Fibroblast of peridontal ligament (primary cell): ENCODE data around the gene ZNF200.
"Not testable (repeated sequence)": the region's sequence is repeated elsewhere in the genome, so short reads cannot be mapped to it uniquely, and the experiment has no call there.

Experiments used
- DNase-seq: peaks from one replicate; pipeline ENCODE4 v3.0.0-alpha.2; 2010; ENCODE audit errors: extremely low read depth

Gene ZNF200

DNA sequence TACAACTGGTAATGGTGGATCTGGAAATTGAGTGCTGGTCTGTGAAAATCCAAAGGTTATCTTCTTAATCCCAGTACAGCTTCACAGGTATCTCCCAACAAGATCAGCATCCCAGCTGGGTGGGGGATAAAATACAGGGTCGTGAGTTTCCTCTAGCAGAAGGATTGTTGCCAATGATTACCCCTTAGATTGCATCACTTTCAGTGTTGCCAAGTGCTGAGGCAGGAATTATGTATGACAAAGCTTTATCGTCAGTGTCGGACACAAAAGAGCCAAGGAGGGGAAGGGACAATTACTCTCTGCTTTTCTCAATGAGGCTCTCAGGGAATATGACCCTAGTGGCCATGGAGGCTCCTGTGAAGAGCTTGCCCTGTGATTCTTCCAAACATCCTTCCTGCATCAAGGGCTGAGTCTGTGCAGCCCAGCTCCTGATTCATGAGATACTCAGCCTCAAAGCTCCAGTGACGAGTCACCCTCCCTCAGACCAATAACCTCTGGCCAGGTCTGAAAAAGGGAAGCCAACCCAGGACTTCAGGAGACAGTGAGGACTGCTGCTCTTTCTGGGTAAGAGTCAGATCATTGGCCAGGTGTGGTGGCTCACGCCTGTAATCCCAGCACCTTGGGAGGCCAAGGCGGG is 31.9 kb downstream of the ZNF200 start:
- DNase-seq = no peak

DNA sequence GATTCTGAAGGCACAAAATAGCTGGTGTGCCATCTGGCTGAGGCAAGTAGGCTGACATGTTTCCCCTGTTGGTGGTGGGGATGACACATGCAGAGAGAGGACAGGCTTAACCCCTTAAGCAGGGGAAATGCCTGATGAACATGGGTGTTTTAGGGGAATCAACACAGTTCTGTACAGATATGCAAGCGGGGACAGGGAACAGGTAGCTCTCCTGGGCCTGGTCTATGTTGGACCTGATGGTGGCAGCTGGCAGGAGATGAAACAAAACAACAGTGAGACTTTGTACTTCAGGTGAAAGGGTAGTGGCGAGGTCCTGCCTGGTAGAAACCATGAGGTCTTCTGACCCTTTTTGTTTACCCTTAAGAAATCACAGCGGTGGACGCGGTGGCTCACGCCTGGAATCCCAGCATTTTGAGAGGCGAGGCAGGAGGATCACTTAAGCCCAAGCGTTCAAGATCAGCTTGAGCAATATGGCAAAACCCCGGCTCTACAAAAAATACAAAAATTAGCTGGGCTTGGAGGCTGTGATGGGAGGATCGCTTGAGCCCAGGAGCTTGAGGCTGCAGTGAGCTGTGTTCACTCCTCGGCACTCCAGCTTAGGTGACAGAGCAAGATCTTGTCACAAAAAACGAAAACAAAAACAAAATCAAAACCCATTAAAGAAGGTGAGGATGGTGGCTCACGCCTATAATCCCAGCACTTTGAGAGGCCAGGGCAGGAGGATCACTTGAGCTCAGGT is 36.5 kb downstream of the ZNF200 start:
- no peak for DNase-seq

DNA sequence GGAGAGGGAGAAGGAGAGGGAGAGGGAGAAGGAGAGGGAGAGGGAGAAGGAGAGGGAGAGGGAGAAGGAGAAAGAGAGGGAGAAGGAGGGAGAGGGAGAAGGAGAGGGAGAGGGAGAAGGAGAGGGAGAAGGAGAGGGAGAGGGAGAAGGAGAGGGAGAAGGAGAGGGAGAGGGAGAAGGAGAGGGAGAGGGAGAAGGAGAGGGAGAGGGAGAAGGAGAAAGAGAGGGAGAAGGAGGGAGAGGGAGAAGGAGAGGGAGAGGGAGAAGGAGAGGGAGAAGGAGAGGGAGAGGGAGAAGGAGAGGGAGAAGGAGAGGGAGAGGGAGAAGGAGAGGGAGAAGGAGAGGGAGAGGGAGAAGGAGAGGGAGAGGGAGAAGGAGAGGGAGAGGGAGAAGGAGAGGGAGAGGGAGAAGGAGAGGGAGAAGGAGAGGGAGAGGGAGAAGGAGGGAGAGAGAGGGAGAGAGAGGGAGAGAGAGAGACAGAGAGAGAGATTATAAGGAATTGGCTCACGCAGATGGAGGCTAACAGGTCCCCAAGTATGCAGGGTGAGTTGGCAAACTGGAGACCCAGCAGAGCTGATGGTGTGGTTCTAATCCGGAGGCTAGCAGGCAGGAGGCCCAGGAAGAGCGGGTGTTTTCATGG is 37.1 kb downstream of the ZNF200 start:
- DNase-seq = not testable (repeated sequence)

DNA sequence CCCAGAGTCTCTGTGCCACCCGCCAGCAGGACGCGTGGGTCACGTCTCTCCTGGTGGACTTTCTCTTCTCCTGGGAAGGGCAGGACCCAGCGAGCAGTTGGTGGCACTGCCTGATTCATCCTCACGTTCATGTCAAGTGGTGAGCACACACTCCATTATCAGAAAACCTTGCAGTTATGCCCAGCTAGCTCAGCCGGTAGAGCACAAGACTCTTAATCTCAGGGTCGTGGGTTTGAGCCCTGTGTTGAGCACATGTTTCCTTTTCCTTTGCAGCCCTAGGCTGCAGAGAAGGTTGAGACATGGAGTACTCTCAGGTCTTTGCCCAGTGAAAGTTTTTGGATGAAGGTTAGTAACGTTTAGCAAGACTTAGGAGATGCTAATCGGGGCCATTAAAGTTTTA is 39.0 kb downstream of the ZNF200 start:
- DNase-seq = no peak

DNA sequence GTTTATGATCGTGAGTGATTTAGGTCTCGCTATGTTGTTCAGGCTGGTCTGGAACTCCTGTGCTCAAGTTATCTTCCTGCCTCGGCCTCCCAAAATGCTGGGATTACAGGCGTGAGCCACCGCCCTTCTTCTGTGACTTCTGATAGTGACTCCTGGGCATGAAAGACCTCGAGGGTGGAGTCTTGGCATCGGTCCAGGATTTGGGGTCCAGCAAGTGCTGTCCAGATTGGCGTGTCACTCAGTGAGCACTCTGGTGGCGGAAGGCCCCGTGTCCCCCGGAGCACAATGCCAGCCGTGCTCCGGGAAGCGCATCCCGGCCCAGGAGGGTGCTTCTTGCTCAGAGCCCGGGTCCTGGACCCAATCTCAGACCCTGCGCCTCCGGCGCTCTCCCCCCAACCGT is 40.2 kb downstream of the ZNF200 start:
- no peak for DNase-seq

DNA sequence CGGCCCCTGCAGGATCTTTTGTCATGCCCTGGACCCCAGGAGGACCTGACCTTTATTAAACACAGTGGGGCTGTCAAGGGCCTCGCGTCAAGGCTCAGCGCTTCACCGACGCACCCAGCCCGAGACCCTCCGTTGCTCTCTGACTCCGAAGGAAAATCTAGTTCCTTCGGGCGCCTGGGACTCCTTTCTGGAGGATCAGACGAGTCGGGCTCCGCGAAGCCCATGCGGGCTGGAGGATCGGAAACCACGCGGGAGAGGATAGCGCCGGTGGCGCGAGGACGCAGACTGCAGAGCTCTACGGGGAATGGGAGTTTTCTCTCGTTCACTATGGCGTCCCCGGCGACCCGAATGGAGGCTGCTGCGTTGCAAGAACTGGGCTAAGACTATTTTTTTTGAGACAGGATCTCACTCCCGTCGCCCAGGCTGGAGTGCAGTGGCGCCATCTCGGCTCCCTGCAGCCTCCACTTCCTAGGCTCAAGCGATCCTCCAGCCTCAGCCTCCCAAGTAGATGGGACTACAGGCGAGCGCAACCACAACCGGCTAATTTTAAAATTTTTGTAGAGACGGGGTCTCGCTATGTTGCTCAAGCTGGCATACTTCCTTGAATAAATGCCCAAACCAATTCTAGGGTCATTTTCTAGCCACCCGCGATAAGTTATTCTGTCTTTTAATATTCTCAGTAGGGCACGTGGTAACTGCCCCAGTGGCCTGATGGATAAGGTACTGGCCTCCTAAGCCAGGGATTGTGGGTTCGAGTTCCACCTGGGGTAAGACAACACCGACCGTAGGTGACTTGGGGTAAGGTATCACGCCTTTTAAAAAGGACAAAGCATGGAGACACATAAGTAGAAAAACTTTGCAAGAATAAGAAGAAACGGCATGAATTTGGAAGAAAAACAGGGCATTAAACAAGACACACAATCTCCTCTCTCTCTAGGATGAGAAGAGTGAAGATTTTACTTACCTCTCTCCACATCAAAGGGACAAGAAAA is 41.4 kb downstream of the ZNF200 start:
- DNase-seq = no peak

DNA sequence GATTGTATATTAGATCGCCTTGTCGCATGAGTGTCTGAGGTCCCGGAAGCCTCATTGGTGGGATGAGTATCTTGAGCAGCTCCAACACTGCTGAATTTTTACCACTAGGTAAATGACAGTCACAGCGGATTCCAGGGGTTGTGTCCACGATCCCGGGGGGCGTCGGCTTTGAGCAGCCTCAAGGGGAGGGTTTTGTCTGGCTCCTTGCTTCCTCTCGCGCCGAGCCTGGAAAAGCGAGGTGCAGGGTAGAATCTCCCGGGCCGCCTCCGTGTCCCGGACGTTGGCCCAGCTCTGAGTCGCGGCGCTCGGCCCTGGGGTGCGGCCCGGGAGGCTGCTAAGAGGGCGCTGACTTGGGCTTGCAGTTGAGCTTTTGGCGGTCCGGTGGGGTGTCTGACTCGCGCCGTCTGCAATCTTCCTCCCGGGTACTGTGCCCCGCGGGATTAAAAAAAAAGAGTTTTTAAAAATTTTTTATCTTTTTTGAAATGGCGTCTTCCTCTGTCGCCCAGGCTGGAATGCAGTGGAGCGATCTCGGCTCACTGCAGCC is 42.4 kb downstream of the ZNF200 start:
- DNase-seq = no peak

DNA sequence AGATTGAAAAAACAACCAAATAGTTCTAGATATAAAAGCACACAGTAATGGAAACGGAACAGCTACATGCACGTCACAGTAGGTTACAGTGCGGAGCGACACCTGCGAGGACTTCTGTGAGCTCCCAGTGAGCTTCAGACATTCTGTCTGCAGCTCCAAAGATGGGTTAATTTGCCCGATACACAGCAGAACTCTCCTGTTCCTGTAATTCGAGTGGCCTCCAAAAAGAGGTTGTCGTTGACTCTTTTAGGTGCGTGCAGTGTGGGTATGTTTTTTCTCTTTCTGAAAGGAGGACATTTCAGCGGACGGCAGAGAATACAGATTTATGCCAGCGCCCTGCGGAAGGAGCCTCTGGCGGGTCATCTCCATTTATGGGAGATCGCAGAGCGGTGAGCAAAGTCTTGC is 44.0 kb downstream of the ZNF200 start:
- no peak for DNase-seq

DNA sequence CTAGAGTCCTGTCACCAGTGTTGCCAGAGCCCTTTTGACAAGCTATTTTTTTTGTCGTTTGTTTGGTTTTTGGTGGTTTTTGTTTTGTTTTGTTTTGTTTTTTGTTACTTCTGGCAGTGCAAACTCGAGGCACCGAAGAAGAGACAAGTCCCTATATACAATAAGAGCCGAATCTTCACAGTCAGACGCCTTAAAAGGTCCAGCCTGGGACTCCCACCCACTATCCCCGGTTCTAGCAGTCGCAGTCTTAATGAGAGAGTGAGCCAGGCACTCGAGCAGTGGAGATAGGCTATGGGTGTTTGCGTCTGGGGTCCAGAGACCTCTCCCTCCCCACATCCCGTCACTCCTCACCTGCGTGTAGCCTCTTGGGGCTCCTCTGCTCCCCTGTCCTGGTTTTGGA is 45.1 kb downstream of the ZNF200 start:
- no peak for DNase-seq

DNA sequence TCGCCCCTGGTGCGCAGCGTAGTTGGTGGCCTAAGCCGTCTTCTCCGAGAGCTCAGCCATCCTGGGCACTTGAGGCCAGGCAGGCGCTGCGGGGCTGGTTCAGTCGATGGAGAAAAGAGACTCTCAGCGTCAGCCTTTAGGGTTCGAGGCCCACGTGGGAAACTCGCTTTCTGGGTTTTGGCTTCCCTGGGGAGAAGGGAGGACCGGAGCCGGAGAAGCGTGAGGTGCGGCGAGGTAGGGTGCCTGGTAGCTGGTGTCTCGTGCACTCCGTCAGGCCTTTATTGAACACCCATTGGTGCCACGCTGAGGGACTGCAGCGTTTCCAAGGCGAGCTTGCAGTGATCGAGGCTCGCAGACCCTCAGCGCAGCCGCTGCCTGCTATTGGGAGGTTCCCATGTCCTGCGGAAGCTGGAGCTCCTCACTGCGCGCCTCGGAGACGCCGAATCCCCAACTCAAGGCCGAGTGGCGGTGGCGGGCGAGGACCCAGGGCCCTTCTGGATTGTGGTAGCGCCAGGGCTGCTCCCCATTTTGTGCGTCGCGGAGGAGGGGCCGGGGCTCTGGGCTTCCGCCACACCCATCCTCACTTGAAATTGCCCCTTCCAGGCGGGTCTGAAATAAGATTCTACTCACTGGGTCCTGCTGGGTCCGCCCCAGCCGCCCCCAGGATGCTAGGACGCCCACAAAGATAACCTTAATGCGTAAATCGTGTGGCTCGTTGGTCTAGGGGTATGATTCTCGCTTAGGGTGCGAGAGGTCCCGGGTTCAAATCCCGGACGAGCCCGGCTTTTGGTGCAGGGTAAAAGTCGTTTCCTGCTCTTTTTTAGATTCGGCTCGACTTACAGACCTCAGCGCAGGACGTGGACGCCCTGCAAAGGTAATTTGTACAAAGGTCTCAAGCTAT is 45.8 kb downstream of the ZNF200 start:
- DNase-seq = peak; percentile 53

DNA sequence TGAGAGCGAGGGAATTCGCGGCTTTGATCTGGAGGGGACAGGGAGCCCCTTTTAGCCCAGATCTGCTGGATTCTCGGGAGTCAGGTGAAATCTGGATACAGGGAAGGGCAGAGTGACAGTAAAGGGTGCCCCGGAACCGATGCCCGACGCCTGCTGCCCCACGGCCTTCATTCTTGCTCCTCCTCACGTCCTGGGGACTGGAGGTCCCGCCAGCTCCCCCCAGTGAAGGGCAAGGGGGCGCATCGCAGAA is 46.4 kb downstream of the ZNF200 start:
- no peak for DNase-seq

DNA sequence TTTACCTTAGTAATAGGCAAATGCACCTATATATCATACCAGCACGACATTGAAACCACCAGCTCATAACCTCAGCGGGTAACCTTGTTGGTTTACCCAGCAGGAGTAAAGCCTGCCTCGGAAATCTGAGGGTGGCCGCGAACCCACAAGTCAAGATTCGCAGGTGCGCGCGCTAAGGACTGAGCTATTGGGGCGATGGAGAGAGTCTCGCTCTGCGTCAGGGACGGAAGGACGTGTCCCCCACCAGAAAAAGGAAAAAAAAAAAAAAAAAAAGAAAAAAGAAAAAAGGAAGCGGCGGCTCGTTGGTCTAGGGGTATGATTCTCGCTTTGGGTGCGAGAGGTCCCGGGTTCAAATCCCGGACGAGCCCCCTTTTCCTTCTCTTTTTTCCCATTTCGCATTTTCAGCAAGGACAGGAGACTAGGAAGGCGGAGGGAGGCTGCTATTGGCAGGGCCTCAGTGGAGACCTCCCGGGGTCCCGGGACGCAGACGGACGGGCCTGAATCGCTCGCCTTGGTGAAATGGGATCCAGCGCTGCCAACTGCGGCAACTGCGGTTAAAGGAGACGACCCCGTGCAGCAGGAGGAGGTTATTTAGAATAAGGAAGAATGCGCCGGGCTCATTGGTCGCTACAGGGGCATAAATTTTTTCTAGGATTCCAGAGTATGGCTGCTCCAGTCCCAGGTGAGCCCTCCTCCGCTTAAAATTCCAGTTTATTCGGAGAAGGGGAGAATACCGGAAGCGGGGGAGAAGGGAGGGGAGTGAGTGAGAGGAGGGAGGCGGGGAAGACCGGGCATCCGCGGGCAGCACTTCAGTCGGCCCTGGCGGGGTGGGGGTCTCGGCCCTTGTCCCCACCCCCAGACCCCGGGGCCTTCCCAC is 46.9 kb downstream of the ZNF200 start, which contains the start of gene OR1F1:
Gene OR1F1 (plus strand): TSS at position 407 of the 877 bp plus-strand sequence.
- DNase-seq = peak; percentile 62

DNA sequence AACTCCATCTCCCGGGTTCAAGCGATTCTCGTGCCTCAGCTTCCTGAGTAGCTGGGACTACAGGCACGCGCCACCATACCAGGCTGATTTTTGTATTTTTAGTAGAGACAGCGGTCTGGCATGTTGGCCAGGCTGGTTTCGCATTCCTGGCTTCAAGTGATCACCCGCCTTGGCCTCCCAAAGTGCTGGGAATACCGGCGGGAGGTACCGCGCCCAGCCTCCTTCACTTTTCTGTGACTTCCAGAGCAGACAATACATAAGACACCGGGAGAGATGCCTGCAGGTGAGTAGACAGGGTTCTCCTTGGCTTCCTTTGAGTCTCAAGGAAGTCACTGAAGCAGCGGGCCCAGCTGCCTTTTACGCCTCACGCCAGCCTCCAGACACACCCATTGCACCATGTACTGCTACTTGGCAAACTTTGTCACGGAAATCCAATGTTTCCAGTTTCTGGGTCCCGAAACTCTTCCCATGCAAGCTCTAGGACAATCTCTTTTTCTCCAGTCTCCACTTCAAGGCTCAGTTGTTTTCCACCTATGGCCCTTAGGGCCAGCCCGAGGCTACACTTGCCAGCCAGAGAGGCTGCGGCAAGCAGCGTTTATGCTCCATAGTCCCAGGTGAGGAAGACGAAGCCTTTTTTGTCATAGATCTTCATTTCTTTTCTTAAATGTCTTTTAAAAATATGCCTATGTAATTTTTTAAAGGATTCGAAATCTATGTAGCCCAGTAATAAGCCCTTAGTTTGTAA is 47.8 kb downstream of the ZNF200 start:
- DNase-seq = no peak

DNA sequence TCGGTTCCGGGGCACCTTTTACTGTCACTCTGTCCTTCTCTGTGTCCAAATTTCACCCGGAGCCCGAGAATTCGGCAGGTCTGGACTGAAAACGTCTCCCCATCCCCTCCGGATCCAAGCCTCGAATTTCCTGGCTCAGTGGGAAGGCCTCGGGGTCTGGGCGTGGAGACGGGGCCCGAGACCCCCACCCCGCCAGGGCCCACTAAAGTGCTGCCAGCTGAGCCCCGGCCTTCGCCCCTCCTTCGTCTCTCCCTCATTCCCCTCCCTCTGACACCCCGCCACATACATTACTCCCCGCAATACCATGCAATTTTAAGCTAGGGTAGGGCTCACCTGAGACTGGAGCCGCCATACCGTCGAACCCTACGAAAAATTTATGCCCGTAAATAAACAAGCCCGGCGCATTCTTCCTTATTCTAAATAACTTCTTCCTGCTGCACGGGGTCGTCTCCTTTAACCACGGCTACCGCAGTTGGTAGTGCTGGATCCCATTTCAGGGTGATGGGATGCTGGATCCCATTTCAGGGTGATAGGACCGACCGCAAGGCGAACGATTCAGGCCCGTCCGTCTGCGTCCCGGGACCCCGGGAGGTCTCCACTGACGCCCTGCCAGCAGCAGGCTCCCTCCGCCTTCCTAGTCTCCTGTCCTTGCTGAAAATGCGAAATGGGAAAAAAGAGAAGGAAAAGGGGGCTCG is 51.4 kb downstream of the ZNF200 start:
- no peak for DNase-seq

DNA sequence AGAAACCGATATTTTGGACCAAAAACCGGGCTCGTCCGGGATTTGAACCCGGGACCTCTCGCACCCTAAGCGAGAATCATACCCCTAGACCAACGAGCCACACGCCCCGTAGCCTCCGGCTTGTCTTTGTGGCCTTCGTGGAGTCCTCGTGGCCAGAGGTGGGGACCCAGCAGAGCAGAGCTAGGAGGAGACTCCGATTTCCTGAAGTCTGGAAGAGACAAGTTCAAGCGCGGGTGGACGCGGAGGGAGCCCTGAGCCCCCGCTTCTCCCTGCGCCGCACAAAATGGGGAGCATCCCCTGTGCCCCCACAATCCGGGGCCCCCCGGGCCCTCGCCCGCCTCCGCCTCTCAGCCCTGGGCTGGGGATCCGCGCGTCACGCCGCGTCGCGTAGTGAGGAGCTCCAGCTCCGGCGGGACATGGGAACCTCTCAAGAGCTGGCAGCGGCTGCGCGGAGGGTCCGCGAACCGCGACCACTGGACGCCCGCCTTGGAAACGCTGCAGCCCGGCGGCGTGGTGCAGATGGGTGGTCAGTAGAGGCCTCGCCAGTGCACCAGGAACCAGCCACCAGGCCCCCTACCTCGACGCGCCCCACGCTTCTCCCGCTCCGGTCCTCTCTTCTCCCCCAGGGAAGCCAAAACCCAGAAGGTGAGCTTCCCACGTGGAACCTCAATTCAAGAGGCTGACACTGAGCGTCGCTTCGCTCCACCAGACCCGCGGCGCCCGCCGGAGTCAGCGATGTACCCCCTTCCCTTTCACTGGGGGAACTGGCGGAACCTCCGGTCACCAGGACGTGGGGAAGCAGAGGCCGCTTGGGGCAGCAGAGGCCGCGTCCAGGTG is 52.1 kb downstream of the ZNF200 start:
- peak; percentile 54 for DNase-seq

DNA sequence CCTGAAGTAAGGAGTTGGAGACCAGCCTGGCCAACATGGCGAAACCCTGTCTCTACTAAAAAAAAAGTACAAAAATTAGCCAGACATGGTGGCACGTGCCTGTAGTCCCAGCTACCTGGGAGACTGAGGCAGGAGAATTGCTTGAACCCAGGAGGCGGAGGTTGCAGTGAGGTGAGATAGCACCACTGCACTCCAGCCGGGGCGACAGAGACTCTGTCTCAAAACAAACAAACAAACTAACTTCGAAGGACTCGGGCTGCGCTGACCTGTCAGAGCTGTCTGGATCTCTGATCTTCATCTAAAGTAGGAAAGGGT is 52.7 kb downstream of the ZNF200 start:
- DNase-seq = not testable (repeated sequence)

DNA sequence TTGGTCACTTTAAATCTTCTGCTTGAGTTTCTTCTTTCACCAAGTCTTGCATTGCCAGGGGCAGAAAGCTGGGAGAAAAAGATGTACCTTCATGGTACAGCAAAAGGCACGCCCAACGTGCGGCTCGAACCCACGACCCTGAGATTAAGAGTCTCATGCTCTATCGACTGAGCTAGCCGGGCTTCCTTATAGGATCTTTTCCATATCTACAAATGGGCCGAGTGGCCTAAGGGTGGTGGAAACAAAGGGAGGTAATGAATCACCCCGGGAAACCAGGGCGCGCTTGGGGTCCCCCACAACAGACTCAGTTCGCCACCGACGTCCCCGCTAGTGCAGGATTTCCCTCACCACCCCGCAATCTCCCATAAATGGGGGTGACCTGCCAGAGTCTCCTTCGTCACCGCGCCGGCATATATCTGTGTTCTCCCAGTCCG is 54.5 kb downstream of the ZNF200 start:
- no peak for DNase-seq

DNA sequence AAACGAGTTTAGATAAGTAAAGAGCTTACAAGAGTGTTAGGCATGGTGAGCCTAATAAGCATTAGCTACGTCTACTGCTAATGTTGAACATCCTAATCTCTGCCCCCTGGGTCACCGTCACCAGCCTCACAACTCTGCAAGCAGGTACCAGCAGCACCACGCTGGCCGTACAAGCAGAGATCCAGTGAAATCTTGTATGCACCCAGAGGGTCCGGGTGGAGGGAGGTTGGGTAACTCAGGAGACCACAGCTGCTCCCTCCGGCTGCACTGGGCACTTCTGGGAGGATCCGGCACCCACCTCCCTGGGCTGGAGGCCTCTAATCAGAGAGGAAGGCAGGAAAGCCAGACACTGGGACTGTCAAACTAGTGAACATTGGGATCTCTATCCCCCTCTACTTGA is 55.3 kb downstream of the ZNF200 start:
- DNase-seq = no peak
